ENCODE results near the gene TLR1. TPM values are rescaled to one million over a fixed set of nuclear protein-coding genes. Genes with fewer than 3 reads are reported as not detected.
A peak's percentile ranks its signal among the peaks of the same experiment; 100 is the strongest.
"Not testable (repeated sequence)": the region's sequence is repeated elsewhere in the genome, so short reads cannot be mapped to it uniquely, and the experiment has no call there.

Gene TLR1
- total RNA-seq, 1 experiment from 2014 or later, result not detected

DNA sequence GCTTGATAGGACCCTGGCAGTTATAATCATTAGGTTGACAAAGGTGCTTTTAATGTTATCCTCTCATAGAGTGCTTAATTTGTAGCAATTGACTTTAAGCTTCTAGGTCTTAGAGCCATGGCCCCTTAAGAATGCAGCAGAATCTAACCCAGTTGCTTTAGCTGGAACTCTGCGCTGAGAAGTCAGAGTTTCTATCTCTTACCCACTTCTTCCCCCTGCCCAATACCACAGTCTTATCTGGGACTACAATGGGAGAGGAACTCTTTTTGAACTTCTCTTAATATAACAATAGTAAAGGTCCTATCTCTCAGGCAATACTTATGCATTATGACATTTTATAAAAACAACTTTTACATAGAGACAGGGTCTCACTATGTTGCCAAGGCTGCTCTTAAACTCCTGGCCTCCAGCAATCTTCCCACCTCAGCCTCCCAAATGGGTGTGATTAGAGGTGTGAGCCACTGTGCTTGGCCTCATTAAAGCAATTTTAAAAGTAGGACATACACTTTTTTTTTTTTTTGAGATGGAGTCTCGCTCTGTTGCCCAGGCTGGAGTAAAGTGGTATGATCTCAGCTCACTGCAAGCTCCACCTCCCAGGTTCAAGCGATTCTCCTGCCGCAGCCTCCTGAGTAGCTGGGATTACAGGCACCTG lies 23.6 kb downstream of the TLR1 start:
- in situ Hi-C loops (cut with HindIII; ENCODE audit: low sequenced_read_pairs), result no loop called here
- no peak for DNase-seq (ENCODE audit: low spot score)

- no peak for DNase-seq (ENCODE audit: low spot score)
- in situ Hi-C loops (cut with HindIII; ENCODE audit: low sequenced_read_pairs), result no loop called here
Measured at GRCh38 chr4:38779790-38780189, 24.8 kb downstream of the TLR1 start.

GRCh38 chr4:38777925-38778324 lies 26.7 kb downstream of the TLR1 start:
- DNase-seq (ENCODE audit: low spot score); in situ Hi-C loops (cut with HindIII; ENCODE audit: low sequenced_read_pairs): not testable (repeated sequence)

DNA sequence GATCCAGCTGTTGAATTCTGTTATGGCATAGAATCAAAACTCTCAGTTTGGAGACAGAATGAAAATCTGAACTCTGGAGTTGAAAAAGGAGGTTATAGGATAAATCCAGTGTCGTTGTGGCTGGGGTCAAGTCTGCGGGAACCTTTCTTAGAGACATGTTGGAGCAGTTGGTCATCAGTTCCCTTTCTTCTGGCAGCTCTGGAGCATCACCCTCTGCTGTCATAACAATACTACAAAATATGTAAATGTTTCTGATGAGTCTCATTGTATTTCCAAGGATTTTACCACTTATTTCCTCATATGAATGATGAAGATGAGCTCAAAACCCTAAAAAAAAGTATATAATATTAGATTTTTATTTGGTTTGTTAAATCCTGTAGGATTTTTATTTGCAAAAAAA lies 29.3 kb downstream of the TLR1 start:
- in situ Hi-C loops (cut with HindIII; ENCODE audit: low sequenced_read_pairs), result no loop called here
- DNase-seq (ENCODE audit: low spot score), result no peak

DNA sequence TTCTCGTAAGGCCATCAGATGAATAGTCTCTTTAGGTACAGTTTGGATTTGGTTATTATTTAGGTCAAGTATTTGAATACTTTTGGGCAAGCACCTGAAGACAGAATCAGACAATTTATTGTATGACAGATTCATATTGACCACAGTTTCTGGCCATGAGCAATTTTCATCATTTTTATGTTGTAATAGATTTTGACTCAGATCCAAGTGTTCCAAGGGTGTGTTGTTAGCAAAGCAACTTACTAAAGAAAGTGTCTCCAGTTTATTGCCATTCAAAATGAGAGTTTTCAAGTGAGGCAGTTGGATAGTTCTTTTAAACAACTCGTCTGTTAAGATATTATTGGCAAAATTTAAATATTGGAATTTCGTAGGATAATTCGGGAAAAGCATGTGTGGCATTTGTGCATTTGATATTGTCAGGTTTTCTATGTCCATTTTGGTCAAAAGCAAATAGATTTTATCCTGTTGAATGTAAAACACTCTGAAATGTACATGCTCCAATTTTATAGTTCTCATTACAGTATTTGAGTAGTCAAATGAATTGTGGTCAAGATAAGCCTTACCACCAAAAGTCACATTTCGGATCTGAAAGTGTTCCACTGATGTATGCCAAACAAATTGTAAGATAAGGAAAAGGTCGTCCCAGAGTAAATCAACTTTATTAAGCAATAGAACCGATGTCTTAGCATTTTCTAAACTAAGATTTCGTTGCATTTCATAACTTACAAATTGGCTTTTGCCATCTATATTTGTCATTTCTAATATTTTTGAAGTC lies 30.2 kb downstream of the TLR1 start:
- in situ Hi-C loops (cut with HindIII; ENCODE audit: low sequenced_read_pairs), result no loop called here
- DNase-seq (ENCODE audit: low spot score), result no peak

- DNase-seq (ENCODE audit: low spot score); in situ Hi-C loops (cut with HindIII; ENCODE audit: low sequenced_read_pairs): not testable (repeated sequence)
Measured at GRCh38 chr4:38770281-38770680, 34.3 kb downstream of the TLR1 start.

- no peak for DNase-seq (ENCODE audit: low spot score)
Measured at GRCh38 chr4:38769857-38770256, 34.7 kb downstream of the TLR1 start.

DNA sequence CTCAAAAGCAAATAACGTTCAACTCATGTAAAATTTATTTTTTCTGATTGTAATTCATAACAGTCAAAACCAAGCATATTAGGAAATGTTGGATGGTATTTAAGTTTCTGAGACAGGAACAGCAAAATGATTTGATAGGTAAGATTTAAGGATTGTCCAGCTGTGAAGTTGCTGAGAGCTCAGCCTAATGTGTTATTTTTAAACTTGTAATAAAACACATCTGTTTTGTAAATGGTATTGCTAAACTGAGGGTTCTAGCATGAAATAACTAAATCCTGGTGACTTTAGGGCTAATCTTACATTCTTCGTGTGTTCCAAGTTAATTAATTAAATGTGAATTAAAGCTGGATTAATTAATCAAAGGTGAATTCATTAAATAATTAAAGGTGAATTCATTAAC lies 35.1 kb downstream of the TLR1 start:
- DNase-seq (ENCODE audit: low spot score), result no peak
- in situ Hi-C loops (cut with HindIII; ENCODE audit: low sequenced_read_pairs), result no loop called here

More at GRCh38 chr4:38769857-38770256, 34.7 kb downstream of the TLR1 start:
- in situ Hi-C loops (cut with HindIII; ENCODE audit: low sequenced_read_pairs), result no loop called here

- in situ Hi-C loops (cut with HindIII; ENCODE audit: low sequenced_read_pairs), result no loop called here
- DNase-seq (ENCODE audit: low spot score), result no peak
Measured at GRCh38 chr4:38768968-38769394, 35.6 kb downstream of the TLR1 start.

DNA sequence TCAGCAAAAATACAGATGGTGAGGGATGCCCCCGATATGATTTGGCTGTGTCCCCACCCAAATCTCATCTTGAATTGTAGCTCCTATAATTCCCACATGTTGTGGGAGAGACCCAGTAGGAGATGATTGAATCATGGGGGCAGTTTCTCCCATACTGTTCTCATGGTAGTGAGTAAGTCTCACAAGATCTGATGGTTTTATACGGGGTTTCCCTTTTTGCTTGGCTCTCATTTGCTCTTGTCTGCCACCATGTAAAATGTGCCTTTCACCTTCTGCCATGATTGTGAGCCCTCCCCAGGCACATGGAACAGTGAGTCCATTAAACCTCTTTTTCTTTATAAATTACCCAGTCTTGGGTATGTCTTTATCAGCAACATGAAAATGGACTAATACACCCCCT lies 37.7 kb downstream of the TLR1 start:
- DNase-seq (ENCODE audit: low spot score); in situ Hi-C loops (cut with HindIII; ENCODE audit: low sequenced_read_pairs): not testable (repeated sequence)

DNA sequence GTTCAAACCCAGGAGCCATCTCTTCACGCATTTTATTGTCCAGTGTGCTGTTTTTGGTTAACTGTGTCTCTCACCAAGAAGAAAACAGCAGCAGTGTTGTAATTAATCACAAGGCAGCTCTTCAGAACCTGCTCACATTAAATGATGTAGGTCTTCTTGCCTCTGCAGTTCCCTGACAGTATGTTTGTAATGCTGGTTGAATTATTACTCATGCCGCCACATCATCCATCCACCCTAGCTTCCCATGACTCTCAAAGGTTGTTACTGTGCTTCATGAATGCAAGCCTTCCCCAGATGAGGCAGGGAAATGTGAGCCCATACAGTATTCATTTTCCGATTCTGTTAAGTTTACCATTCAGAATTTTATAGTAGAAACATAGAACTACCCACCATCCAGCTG lies 39.2 kb downstream of the TLR1 start:
- in situ Hi-C loops (cut with HindIII; ENCODE audit: low sequenced_read_pairs), result no loop called here
- DNase-seq (ENCODE audit: low spot score), result no peak

DNA sequence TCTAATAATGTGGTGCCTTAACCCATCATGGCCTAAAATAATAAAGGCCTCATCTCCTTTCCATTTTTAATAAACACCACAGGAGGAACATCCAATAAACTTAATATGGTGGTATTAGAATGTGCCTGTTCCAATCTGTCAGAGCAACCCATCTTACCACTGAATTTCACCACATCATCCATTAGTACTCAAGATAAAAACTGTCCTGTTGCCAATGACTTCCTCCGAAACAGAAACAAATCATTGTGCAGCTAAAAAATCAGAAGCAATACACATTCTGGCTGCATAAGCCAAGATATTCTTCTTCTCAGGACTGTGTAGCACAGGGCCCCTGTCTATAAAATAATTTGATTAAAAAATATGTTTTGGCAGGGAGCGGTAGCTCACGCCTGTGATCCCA lies 40.3 kb downstream of the TLR1 start:
- in situ Hi-C loops (cut with HindIII; ENCODE audit: low sequenced_read_pairs), result no loop called here
- DNase-seq (ENCODE audit: low spot score), result no peak

DNA sequence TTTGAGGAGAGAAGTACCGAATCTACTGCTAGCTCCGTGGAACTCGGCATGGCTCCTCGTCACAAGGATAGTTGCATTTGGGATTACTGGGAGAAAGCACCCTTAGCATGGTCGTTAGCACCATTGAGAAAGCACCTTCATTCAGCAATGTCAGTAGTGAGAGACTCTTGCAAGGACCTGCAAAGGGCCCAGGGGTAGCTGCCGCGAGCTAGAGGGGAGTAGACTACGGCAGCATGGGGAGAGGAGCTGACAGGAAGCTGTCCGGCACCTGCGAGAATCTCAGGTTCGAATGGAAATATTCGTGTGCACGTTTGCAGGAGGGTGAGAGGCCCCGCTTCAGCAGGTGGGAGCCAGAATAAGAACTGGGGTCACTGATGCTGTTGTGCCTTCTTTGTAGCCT lies 42.0 kb downstream of the TLR1 start:
- DNase-seq (ENCODE audit: low spot score), result no peak
- in situ Hi-C loops (cut with HindIII; ENCODE audit: low sequenced_read_pairs), result no loop called here

GRCh38 chr4:38759790-38760122 lies 44.8 kb downstream of the TLR1 start:
- DNase-seq (ENCODE audit: low spot score), result no peak
- in situ Hi-C loops (cut with HindIII; ENCODE audit: low sequenced_read_pairs), result no loop called here

- DNase-seq (ENCODE audit: low spot score), result peak; percentile 68
- in situ Hi-C loops (cut with HindIII; ENCODE audit: low sequenced_read_pairs), result no loop called here
Measured at GRCh38 chr4:38759113-38759789, 45.3 kb downstream of the TLR1 start.

- DNase-seq (ENCODE audit: low spot score), result no peak
- in situ Hi-C loops (cut with HindIII; ENCODE audit: low sequenced_read_pairs), result no loop called here
Measured at GRCh38 chr4:38757945-38758600, 46.5 kb downstream of the TLR1 start.

GRCh38 chr4:38752941-38753806 lies 51.4 kb downstream of the TLR1 start:
- peak; percentile 47 for DNase-seq (ENCODE audit: low spot score)
- in situ Hi-C loops (cut with HindIII; ENCODE audit: low sequenced_read_pairs), result no loop called here

DNA sequence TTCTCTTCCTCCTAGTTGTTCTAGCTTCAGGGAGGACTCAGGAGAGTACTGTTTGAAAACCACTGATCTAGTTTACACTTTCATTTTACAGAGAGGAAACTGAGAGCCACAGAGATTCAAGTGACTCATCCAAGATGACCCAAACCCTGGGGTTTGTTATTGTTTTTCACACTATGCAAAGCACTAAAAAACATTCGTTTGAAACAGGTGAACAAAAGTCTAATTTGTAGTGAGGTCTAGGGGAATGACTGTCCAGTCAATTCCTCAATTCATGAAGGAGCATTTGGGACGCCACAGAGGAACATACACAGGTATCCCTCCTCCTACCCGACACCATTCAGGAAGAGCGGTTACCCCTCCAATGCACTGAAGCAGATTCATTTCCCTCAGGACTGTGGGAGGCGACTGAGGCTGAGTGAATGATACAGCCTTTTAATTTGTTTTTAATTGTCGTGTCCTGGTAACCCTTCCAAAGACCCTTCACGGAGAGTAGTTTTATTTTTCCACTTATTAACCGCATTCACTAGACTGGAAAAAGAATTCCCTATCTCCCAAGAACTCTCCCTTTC lies 52.1 kb downstream of the TLR1 start:
- in situ Hi-C loops (cut with HindIII; ENCODE audit: low sequenced_read_pairs), result no loop called here
- DNase-seq (ENCODE audit: low spot score), result no peak
